DOHH2 (cell line): ENCODE data around the gene SMKR1.

Experiments
- H3F3A ChIP-seq: fragments of 200-600 bp; sonication (generic), shearing (Covaris generic); 2 replicates; pipeline ENCODE4 v1.6.0; 2016; ENCODE audit warnings: antibody characterized with exemption, mild to moderate bottlenecking; ENCODE audit not compliant: control insufficient read depth, insufficient read depth
- H3K27ac ChIP-seq: fragments of 200-600 bp; sonication (generic); 2 replicates; pipeline ENCODE4 v1.5.1; 2014; ENCODE audit warnings: low read depth, mild to moderate bottlenecking, low read length, moderate library complexity
- H3K27me3 ChIP-seq: fragments of 200-600 bp; sonication (generic); 2 replicates; pipeline ENCODE4 v1.6.1; 2014; ENCODE audit warnings: mild to moderate bottlenecking, low read length, mixed read lengths; ENCODE audit not compliant: control insufficient read depth
- H3K36me3 ChIP-seq: fragments of 200-600 bp; sonication (generic); 2 replicates; pipeline ENCODE4 v1.6.1; 2014; ENCODE audit warnings: mild to moderate bottlenecking, low read length, moderate library complexity, mixed read lengths; ENCODE audit not compliant: control insufficient read depth
- H3K4me1 ChIP-seq: fragments of 200-600 bp; sonication (generic); 2 replicates; pipeline ENCODE4 v1.6.1; 2014; ENCODE audit warnings: mild to moderate bottlenecking, low read length, mixed read lengths; ENCODE audit not compliant: control insufficient read depth
- H3K4me2 ChIP-seq: fragments of 200-600 bp; sonication (generic); 2 replicates; pipeline ENCODE4 v1.6.0; 2014; ENCODE audit warnings: mild to moderate bottlenecking, low read length, moderate library complexity
- H3K4me3 ChIP-seq: fragments of 200-600 bp; sonication (generic); 2 replicates; pipeline ENCODE4 v1.5.1; 2014; ENCODE audit warnings: mild to moderate bottlenecking, low read length, mixed read lengths
- H3K79me2 ChIP-seq: fragments of 200-600 bp; sonication (generic); 2 replicates; pipeline ENCODE4 v1.6.1; 2014; ENCODE audit warnings: mild to moderate bottlenecking, low read length, mixed read lengths; ENCODE audit not compliant: control insufficient read depth
- H3K9me2 ChIP-seq: fragments of 200-600 bp; sonication (generic); replicated peaks from 2 replicates; pipeline ENCODE4 v1.6.1; 2014; ENCODE audit warnings: mild to moderate bottlenecking, low read length, mixed read lengths; ENCODE audit not compliant: control insufficient read depth
- H3K9me3 ChIP-seq: fragments of 200-600 bp; sonication (generic); 2 replicates; pipeline ENCODE4 v1.6.1; 2014; ENCODE audit warnings: antibody characterized with exemption, low read length, mixed read lengths; ENCODE audit not compliant: control insufficient read depth, insufficient read depth
- H4K20me1 ChIP-seq: fragments of 200-600 bp; sonication (generic); 2 replicates; pipeline ENCODE4 v1.6.0; 2014; ENCODE audit warnings: low read depth, mild to moderate bottlenecking, antibody characterized with exemption, low read length, moderate library complexity; ENCODE audit not compliant: control insufficient read depth, insufficient read depth
- EZH2phosphoT487 ChIP-seq: fragments of 200-600 bp; sonication (generic); IDR thresholded peaks from 2 replicates; pipeline ENCODE4 v1.6.1; 2017; ENCODE audit warnings: borderline replicate concordance, mild to moderate bottlenecking, antibody characterized with exemption, low read length, moderate library complexity, mixed read lengths
- TF ChIP-seq, protein P1 (sequence below): fragments of 200-600 bp; sonication (generic); IDR thresholded peaks from one replicate; pipeline ENCODE4 v1.5.1; 2014; ENCODE audit warnings: antibody characterized with exemption, mild to moderate bottlenecking, low read depth, low read length; ENCODE audit not compliant: poor library complexity, severe bottlenecking

SMKR1 gene

GRCh38 chr7:129503725-129504124 lies 1.4 kb downstream of the SMKR1 start:
- peaks cover 35% of the 10 kb centered on the region for H3K4me1 ChIP-seq
- no peak overlapping the region for H3K27ac ChIP-seq
- H3K4me2 ChIP-seq: no peak overlapping the region
- no peak overlapping the region for H3K4me3 ChIP-seq
- H3K79me2 ChIP-seq: no peaks in the 10 kb centered on the region
- TF ChIP-seq EZH2phosphoT487: no peak
- TF ChIP-seq, protein P1, sequence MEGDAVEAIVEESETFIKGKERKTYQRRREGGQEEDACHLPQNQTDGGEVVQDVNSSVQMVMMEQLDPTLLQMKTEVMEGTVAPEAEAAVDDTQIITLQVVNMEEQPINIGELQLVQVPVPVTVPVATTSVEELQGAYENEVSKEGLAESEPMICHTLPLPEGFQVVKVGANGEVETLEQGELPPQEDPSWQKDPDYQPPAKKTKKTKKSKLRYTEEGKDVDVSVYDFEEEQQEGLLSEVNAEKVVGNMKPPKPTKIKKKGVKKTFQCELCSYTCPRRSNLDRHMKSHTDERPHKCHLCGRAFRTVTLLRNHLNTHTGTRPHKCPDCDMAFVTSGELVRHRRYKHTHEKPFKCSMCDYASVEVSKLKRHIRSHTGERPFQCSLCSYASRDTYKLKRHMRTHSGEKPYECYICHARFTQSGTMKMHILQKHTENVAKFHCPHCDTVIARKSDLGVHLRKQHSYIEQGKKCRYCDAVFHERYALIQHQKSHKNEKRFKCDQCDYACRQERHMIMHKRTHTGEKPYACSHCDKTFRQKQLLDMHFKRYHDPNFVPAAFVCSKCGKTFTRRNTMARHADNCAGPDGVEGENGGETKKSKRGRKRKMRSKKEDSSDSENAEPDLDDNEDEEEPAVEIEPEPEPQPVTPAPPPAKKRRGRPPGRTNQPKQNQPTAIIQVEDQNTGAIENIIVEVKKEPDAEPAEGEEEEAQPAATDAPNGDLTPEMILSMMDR: no peak
- 0 out of 2 replicates have a peak, but pooled peaks cover 5% of the 10 kb centered on the region for H3K27me3 ChIP-seq
- no peaks in the 10 kb centered on the region for H3K9me2 ChIP-seq
- H4K20me1 ChIP-seq: no peaks in the 10 kb centered on the region
- no peaks in the 10 kb centered on the region for H3K36me3 ChIP-seq
- no peaks in the 10 kb centered on the region for H3K9me3 ChIP-seq
- no peaks in the 10 kb centered on the region; the same call in 1 of the 2 replicates for H3F3A ChIP-seq

DNA sequence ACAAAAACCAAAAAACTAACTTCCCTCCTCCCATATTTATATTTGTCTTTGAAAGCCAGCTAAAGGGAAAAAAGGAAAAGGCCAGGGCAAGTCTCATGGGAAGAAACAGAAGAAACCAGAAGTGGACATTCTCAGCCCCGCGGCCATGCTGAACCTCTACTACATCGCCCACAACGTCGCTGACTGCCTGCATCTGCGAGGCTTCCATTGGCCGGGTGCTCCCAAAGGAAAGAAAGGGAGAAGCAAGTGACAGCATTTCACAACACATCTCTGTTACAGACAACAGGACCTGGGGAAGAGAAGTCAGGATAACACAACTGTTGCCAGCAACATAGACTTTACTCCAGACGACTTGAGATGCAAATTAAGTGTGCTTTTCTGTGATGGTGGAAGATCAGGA lies 9.9 kb downstream of the SMKR1 start:
- Histone ChIP-seq H4K20me1 (no peaks in the 10 kb centered on the region), H3F3A (no peaks in the 10 kb centered on the region), H3K9me3 (no peaks in the 10 kb centered on the region), H3K27ac (no peak overlapping the region), H3K4me3 (no peak overlapping the region), H3K4me1 (no peaks in the 10 kb centered on the region), H3K27me3 (no peaks in the 10 kb centered on the region), H3K36me3 (no peaks in the 10 kb centered on the region), H3K79me2 (no peaks in the 10 kb centered on the region), H3K4me2 (no peak overlapping the region), H3K9me2 (no peaks in the 10 kb centered on the region)
- no peak for TF ChIP-seq EZH2phosphoT487
- TF ChIP-seq, protein P1: no peak

GRCh38 chr7:129513546-129513945 lies 11.2 kb downstream of the SMKR1 start:
- no peaks in the 10 kb centered on the region for H3K4me1 ChIP-seq
- TF ChIP-seq, protein P1: no peak
- TF ChIP-seq EZH2phosphoT487: no peak
- H3K36me3 ChIP-seq: no peaks in the 10 kb centered on the region
- H3F3A ChIP-seq: no peaks in the 10 kb centered on the region
- H3K4me3 ChIP-seq: no peak overlapping the region
- no peak overlapping the region for H3K27ac ChIP-seq
- no peaks in the 10 kb centered on the region for H3K79me2 ChIP-seq
- H3K4me2 ChIP-seq: no peak overlapping the region
- H4K20me1 ChIP-seq: no peaks in the 10 kb centered on the region
- no peaks in the 10 kb centered on the region for H3K9me2 ChIP-seq
- no peaks in the 10 kb centered on the region for H3K9me3 ChIP-seq
- H3K27me3 ChIP-seq: no peaks in the 10 kb centered on the region
